Fibroblast of skin of right biceps (primary cell): ENCODE data around the gene CNOT4.

Experiments
- DNase-seq: peaks from one replicate; pipeline ENCODE4 v3.0.0-alpha.2; 2013

CNOT4 gene

DNA sequence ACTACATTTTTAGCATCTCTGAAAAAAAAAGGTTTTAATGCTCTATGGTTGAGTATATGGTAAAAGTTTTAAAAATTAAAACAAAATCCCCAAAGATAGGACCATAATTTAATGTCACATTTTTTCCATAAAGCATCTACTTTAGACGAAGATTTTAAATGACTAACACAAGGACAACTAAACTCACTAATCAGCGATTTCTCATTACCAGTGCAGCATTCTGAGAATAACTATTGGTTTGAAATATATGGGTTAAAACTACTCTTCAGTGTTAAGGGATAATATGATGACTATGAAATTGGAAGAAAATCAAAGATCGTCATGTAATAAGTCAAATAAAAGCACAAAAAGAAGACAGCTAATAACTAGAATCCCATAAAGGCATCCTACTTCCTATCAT, 118.4 kb downstream of the CNOT4 start:
- no peak for DNase-seq

GRCh38 chr7:135390829-135391228, 119.1 kb downstream of the CNOT4 start:
- no peak for DNase-seq

GRCh38 chr7:135389971-135390370, 119.9 kb downstream of the CNOT4 start:
- no peak for DNase-seq

DNA sequence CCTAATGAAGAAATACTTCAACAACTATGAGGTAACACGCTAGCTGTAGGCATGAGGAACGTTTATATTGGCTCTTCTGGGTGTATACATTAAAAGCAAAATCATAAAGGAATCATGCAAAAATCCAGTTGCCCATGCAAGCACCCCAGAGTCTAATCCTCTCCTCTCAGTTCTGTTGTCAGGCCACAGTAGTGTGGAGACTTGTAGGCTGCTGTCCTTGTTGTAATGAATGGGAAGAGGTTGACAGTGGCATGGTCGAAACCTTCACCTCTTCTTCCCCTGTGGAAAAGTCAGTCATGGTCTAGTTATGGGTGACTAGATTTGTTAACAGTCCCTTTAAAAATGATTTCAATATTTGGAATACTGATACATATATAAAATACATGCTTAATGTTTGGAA, 121.3 kb downstream of the CNOT4 start:
- no peak for DNase-seq

DNA sequence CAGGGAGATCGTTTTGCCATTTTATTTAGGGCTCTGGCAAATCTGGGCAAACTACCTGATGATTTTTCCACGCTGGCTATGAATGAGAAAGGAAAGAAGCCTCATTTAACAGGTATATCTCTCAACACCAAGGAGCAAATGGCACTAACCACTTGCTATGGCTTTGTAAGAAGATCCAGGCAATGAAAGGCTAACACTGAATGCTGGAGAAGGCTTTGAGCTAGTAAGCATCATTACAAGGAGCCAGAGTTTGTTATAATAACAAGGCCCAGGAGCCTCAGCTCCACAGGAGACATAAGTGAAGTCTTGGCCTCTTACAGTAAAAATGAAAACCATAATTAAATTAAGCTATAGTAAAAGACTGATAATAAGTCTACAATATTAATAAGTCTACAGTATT, 123.1 kb downstream of the CNOT4 start:
- no peak for DNase-seq

- peak; percentile 7 for DNase-seq
Observed at GRCh38 chr7:135386181-135386580, 123.7 kb downstream of the CNOT4 start.

- peak; percentile 4 for DNase-seq
Observed at GRCh38 chr7:135385209-135385608, 124.7 kb downstream of the CNOT4 start.

DNA sequence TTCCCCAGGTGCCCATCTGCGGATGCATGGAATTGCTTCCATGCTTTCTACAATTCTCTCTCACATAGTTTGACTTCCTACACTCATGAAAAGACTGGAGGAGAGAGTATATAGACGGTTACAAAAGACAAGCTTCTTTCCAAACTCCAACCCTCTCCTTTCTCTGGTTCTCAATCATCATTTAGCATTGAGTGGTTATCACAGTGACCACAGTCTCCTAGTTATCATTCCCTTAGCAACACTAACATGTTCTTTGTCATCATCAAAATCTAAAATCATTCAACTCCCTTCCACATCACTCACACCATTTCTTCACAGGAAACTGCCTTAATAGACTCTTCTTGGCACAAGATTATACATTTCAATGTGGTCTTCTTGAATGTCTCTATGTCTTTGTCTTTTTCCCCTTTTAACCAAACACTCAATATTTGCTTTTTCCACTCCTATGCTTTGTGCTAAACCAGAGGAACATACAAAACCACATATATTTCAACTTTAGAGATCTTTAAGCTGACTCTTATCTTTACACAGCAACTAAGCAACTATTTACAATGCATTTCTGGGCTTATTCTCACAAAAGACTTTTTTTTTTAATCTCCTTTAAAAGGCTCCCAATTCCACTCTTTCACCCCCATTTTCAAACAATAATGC, 126.3 kb downstream of the CNOT4 start:
- DNase-seq, result no peak

- DNase-seq, result no peak
Observed at GRCh38 chr7:135382173-135382572, 127.7 kb downstream of the CNOT4 start.

DNA sequence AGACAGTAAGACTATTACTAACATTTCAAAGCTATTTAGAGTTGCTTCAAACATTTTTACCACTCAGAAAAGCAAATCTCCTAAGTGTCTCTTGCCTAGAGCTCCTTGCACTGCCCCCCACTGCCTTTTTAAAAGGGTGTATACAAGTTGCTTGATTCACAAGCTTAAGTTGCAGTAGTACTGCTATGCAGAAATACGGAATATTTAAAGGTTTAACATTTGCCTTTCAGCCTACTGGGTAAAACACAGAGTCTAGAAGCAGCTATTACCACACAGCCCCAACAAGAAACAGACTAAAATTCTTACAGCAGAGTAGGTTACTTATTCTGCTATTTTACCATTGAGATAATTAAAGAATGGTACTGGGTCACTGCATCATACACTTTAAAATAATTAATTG, 128.5 kb downstream of the CNOT4 start:
- no peak for DNase-seq

GRCh38 chr7:135380351-135380750, 129.6 kb downstream of the CNOT4 start:
- no peak for DNase-seq

- no peak for DNase-seq
Observed at GRCh38 chr7:135377171-135377570, 132.7 kb downstream of the CNOT4 start.

DNA sequence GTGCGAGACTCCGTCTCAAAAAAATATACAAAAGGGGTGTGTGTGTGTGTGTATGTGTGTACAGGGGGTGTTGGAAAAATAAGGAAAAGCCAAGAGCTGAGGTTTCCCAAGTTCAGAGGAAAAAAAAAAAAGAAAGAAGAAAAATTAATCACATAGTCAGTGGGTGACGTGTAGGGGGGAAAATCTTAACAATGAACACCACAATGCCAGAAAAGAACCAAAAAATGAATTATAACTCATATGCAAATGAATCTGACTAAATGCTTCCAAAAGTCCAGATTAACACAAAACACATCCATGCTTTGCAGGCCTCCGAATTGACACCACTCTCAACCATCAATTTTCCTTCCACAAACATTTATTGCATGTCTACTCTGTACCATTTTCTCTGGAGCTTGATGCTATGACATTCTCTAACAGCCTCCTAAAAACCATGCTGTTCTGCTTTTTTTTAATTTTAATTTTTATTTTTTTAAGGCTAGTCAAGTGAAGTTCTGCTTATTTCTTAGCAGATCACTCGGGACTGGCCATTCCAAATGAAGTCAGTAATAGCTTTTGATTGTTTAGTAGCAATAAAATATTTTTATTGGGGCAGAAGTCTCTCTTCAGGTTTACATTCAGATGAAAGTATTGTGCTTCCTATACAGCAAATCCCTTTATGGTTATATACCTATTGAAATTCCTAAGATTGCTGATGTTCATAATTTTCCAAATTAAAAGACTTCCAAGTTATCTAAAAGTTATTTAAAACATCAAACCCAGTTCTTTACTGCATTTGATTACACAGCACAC, 133.8 kb downstream of the CNOT4 start:
- DNase-seq, result peak; percentile 52

DNA sequence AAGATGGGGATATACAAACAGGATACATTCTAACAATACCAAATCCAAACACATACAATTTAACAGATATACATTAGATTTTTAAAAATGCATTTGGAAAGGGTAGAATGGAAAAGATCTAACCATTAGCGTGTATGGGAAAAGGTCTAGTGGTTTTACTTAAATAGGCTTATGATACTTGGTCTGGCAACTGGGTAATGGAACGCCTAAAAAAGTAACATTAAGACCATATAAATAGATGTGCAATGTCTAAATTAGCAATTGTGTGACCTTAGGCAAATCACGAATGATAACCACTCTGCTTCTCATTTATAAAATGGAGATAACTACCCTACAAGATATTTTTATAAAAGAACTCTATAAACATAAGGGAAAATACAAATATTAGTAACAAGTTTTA, 135.2 kb downstream of the CNOT4 start:
- DNase-seq, result no peak

GRCh38 chr7:135372222-135372621, 137.7 kb downstream of the CNOT4 start:
- DNase-seq, result no peak

GRCh38 chr7:135370656-135371055, 139.2 kb downstream of the CNOT4 start:
- no peak for DNase-seq

DNA sequence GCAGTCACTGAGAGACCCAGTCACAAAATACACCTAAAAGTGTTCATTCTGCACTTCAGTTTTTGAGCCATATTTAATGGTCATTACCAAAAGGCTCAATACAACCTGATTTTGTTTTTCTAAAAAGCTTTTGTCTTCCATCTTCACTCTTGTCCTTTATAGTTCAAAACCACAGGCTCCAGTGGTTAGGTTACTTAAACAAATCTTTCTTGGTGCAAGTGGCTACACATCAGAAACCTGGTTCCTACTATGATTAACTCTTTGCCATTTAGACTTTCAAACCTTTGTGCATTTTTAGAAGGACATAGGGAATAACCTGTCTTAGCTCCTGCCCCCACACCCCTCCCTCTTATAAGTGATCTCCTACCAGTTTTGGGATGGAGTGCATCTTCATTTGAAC, 140.5 kb downstream of the CNOT4 start:
- no peak for DNase-seq

DNA sequence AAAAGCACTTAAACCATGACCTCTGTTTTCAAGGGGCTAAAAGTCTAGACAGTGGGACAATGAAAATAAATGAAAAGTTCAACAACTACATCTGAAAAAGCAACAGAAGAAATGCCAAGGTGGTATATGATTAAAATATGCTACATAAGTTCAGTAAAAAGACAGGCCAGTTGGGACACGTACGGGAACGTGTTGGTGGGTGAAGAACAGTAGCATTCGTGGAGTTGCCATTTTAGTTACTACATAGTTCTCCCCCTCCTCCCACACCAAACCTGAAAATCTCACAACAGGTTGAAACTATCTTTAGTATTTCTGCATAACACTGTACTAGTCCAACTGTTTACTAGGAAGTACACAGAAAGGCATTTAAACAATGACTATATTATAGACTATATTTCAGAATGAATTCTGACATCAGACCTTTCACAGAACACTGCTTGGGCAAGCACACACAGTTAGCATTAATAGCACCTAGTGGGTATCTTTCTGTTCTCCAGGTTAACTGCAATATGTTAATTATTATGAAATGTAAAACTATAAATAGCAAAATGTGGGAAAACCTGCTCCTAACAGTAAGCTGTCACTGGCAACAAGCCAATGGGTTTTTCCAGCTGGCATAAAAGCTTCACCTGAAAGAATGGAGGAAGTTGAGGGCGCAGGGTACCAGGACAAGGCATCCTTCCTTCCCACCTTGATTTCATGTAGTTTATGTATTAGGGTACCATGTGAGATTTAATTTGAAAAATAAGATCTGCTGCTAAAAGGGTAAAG, 141.3 kb downstream of the CNOT4 start:
- no peak for DNase-seq

GRCh38 chr7:135366843-135367508, 142.9 kb downstream of the CNOT4 start:
- DNase-seq, result no peak

GRCh38 chr7:135365721-135366120, 144.2 kb downstream of the CNOT4 start:
- DNase-seq, result no peak

GRCh38 chr7:135364206-135364605, 145.7 kb downstream of the CNOT4 start:
- no peak for DNase-seq

DNA sequence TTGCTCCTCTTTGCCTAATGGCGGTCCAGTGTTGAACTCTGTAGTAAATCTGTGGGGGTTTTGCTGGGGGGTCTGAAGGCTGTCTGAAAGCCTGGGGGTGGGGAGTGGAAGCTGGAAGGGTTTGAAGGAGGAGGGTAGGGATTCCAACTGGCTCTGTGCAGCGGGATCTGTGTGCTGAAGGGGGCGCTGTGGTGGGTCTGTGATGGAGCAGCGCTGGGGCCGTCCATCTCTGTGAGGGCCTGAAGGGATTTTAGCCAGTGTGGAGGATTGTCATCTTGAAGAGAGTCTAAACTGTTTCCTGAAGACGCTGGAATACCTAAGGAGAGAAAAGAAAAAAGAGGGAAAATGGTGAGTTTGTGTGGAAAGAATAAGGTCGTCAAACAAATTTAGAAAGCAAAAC, 147.0 kb downstream of the CNOT4 start:
- DNase-seq, result no peak

DNA sequence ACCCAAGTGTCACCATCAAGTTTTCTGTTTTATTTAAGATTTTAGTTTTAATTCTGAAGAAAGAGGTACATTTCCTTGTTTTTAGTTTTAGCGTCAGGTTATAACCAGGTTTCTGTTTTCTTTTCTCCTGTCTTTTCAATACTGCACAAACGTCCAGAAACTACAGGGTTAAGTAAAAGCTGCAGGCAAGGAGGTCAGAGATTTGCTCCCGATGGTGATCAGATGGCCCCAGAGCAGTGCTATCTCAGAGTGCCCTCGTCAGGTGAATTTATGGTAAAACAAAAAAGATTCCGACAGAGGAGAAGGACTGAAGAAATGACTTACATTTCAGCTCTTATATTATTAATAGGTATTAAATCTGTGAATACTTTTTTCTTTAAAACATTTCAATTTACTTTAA, 148.1 kb downstream of the CNOT4 start:
- DNase-seq, result no peak
